ENCODE results near the gene IP6K1. TPM values are rescaled to one million over a fixed set of nuclear protein-coding genes. Genes with fewer than 3 reads are reported as not detected.

The IP6K1 gene
- total RNA-seq, 6 experiments from 2014 or later = 12.6 to 19.6 (median 16.2) TPM

- ATAC-seq (peak in 3 of 4 donors; percentile 8 to 33 (median 31)), DNase-seq (peak in 2 of 3 donors; percentile 56 to 67)
- Histone ChIP-seq H3K4me3 (no peak overlapping the region), H3K27ac (peak overlapping the region; percentile 50 to 83 (median 70)), H3K27me3 (no peaks in the 10 kb centered on the region), H3K9me3 (no peaks in the 10 kb centered on the region), H3K4me1 (peaks cover 0 to 12% (median 0%) of the 10 kb centered on the region in 4 donors), H3K36me3 (peaks cover 0 to 6% (median 0%) of the 10 kb centered on the region in 4 donors)
- TF ChIP-seq CTCF (IDR thresholded peaks at IDR 0.05) (no peak), POLR2A (IDR thresholded peaks at IDR 0.05) (no peak)
- WGBS (ENCODE audit: insufficient coverage, low coverage, low lambda C conversion rate, missing lambda C conversion rate) = 67% methylated on average over 3 of the region's 11 CpGs
- intact Hi-C loops (cut with DNase I) = loop anchor here in 1 of 2 donors (10.0 kb wide), 1 partner anchor 99 kb away; the partner anchor contains the start of gene MST1R
These were observed 19.8 kb upstream of the IP6K1 start for GRCh38 chr3:49805897-49806701.

GRCh38 chr3:49805367-49805782 lies 19.0 kb upstream of the IP6K1 start:
- TF ChIP-seq CTCF (IDR thresholded peaks at IDR 0.05) = no peak
- no peak for TF ChIP-seq POLR2A (IDR thresholded peaks at IDR 0.05)
- intact Hi-C loops (cut with DNase I) = loop anchor here in 1 of 2 donors (10.0 kb wide), 1 partner anchor 99 kb away; the partner anchor contains the start of gene MST1R

GRCh38 chr3:49804141-49805041 lies 18.0 kb upstream of the IP6K1 start:
- peak overlapping the region in 2 of 3 donors; percentile 24 to 34 for H3K27ac ChIP-seq
- ATAC-seq = no peak
- WGBS (ENCODE audit: insufficient coverage, low coverage, low lambda C conversion rate, missing lambda C conversion rate) = 53% methylated on average over 4 of the region's 26 CpGs
- intact Hi-C loops (cut with DNase I) = loop anchor here (5.0 to 10.0 kb wide), 3 partner anchors 33 to 100 kb away; partner anchors contain the start of gene MST1R (in 1 of the 2)
- no peaks in the 10 kb centered on the region for H3K27me3 ChIP-seq
- peak overlapping the region in 2 of 3 donors; percentile 69 to 97 for H3K4me3 ChIP-seq
- no peaks in the 10 kb centered on the region for H3K36me3 ChIP-seq
- H3K9me3 ChIP-seq = no peaks in the 10 kb centered on the region
- peak in 1 of 3 donors; percentile 57 for DNase-seq
- TF ChIP-seq POLR2A (IDR thresholded peaks at IDR 0.05) (no peak), CTCF (IDR thresholded peaks at IDR 0.05) (no peak)
- H3K4me1 ChIP-seq = peaks cover 0 to 12% (median 0%) of the 10 kb centered on the region in 4 donors

More at GRCh38 chr3:49805367-49805782, 19.0 kb upstream of the IP6K1 start:
- Histone ChIP-seq H3K36me3 (peaks cover 0 to 6% (median 0%) of the 10 kb centered on the region in 4 donors), H3K9me3 (no peaks in the 10 kb centered on the region), H3K4me3 (no peak overlapping the region), H3K27me3 (no peaks in the 10 kb centered on the region), H3K4me1 (peaks cover 0 to 12% (median 0%) of the 10 kb centered on the region in 4 donors), H3K27ac (peak overlapping the region; percentile 50 to 83 (median 70))
- DNase-seq = peak in 1 of 3 donors; percentile 58
- WGBS (ENCODE audit: insufficient coverage, low coverage, low lambda C conversion rate, missing lambda C conversion rate) = 50% methylated on average over 2 of the region's 3 CpGs
- ATAC-seq = peak in 3 of 4 donors; percentile 3 to 13 (median 9)

GRCh38 chr3:49803465-49804140 lies 17.3 kb upstream of the IP6K1 start:
- Histone ChIP-seq H3K36me3 (no peaks in the 10 kb centered on the region), H3K9me3 (no peaks in the 10 kb centered on the region), H3K4me1 (peaks cover 0 to 8% (median 0%) of the 10 kb centered on the region in 4 donors), H3K27ac (peak overlapping the region; percentile 42 to 69 (median 63)), H3K4me3 (peak overlapping the region; percentile 67 to 97 (median 69)), H3K27me3 (no peaks in the 10 kb centered on the region)
- intact Hi-C loops (cut with DNase I) = loop anchor here (5.0 to 10.0 kb wide), 3 partner anchors 34 to 101 kb away; partner anchors contain the start of gene MST1R (in 1 of the 2)
- TF ChIP-seq CTCF (IDR thresholded peaks at IDR 0.05) (no peak), POLR2A (IDR thresholded peaks at IDR 0.05) (no peak)
- DNase-seq (peak in 1 of 3 donors; percentile 56), ATAC-seq (no peak)
- WGBS (ENCODE audit: insufficient coverage, low coverage, low lambda C conversion rate, missing lambda C conversion rate) = 8% methylated on average over 5 of the region's 41 CpGs
